Gastrocnemius medialis (tissue), 4 donors: ENCODE measurements around the gene XDH. TPM values are rescaled to one million over a fixed set of nuclear protein-coding genes. Genes with fewer than 3 reads are reported as not detected.
A peak's percentile ranks its signal among the peaks of the same experiment; 100 is the strongest.

Experiments
- ATAC-seq, 2 donors: fragments of 150-250 bp; one replicate each; pipeline ENCODE4 v1.9.1; 2016
- DNase-seq, 2 donors: peaks; one replicate each; pipeline ENCODE4 v3.0.0-alpha.2; 2019
- H3K27ac ChIP-seq, 4 donors: fragments of 200-600 bp; sonication (generic); 1 replicate in 1 of 4; 2 replicates in 3 of 4; pipeline ENCODE4 v1.5.1; 2016 to 2018; ENCODE audit warnings: mild to moderate bottlenecking in 2 of 4, moderate library complexity in 1 of 4
- H3K27me3 ChIP-seq, 3 donors: fragments of 200-600 bp; sonication (generic) in 2 of 3; 1 replicate in 1 of 3; 2 replicates in 2 of 3; pipeline versions ENCODE4 v1.5.1 to v1.6.0; 2016 to 2019; ENCODE audit warnings: mild to moderate bottlenecking in 1 of 3, moderate library complexity in 1 of 3
- H3K36me3 ChIP-seq, 2 donors: fragments of 200-600 bp; sonication (generic) in 1 of 2; one replicate each; pipeline ENCODE4 v1.5.1; 2017 to 2018
- H3K4me1 ChIP-seq, 2 donors: fragments of 200-600 bp; sonication (generic) in 1 of 2; one replicate each; pipeline ENCODE4 v1.5.1; 2016 to 2017; ENCODE audit warnings: mild to moderate bottlenecking in 2 of 2
- H3K4me3 ChIP-seq, 4 donors: fragments of 200-600 bp; sonication (generic) in 3 of 4; 1 replicate in 1 of 4; 2 replicates in 3 of 4; pipeline ENCODE4 v1.5.1; 2016 to 2019; ENCODE audit warnings: mild to moderate bottlenecking in 2 of 4
- H3K9me3 ChIP-seq, 3 donors: fragments of 200-600 bp; sonication (generic) in 2 of 3; 1 replicate in 1 of 3; 2 replicates in 2 of 3; pipeline ENCODE4 v1.5.1; 2016 to 2019
- POLR2A ChIP-seq, 2 donors: fragments of 450-650 bp; IDR thresholded peaks; one replicate each; pipeline ENCODE4 v1.6.1; 2017; ENCODE audit warnings: antibody characterized with exemption in 2 of 2, mild to moderate bottlenecking in 2 of 2, moderate library complexity in 2 of 2
- in situ Hi-C, 4 donors: fragments of 200-750 bp; cut with MboI; loops; one replicate each; pipeline versions ENCODE4 v1.15.0 to v1.8.0; 2017; ENCODE audit warnings: low sequenced_read_pairs in 4 of 4
- intact Hi-C: fragments of 100-400 bp; cut with DNase I; formaldehyde crosslinking; loops from one replicate; pipeline ENCODE4 v1.15.1; 2023; ENCODE audit warnings: low total_unique reads
- total RNA-seq, 4 donors: library from RNA; depleted of rRNA; stranded (reverse); fragments of >200 nt; gene quantifications; one replicate each; pipeline versions ENCODE4 v1.1.0 to v1.2.3, GENCODE V29; 2016
- TF ChIP-seq, protein P1 (sequence below), 5 experiments: fragments of 450-650 bp in 3 of 5; fragments of 200-600 bp in 2 of 5; sonication (generic) in 2 of 5; IDR thresholded peaks in 4 of 5; conservative IDR thresholded peaks in 1 of 5; 1 replicate in 4 of 5; 2 replicates in 1 of 5; pipeline ENCODE4 v1.5.1; 2016 to 2019; ENCODE audit warnings: antibody characterized with exemption in 5 of 5, mild to moderate bottlenecking in 3 of 5, moderate library complexity in 3 of 5

XDH gene
- total RNA-seq, 4 donors from 2014 or later: 0.05 to 0.29 (median 0.07) TPM; not detected in 1

DNA sequence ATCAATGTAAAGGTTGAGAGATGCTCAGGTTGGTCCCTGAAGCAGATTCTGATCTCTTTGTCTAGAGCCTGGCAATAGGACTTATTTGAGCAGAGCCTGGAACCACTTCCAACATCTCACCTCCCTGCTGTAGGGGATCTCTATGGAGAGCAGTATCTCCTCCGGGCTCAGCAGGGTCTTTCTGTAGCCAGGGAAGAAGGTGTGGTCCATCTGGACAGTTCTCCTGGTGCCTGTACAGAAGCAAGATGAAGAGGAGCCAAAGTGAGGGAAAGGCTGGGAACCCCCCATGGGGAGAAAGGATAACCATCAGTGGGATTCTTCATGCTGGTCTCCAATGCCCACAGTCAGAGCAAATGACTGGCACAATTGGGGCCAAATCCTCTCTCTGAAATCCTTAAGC lies 34.8 kb downstream of the XDH start:
- Histone ChIP-seq H3K36me3 (no peaks in the 10 kb centered on the region), H3K4me1 (peaks cover 4 to 7% of the 10 kb centered on the region in 2 donors), H3K4me3 (no peak overlapping the region), H3K9me3 (no peaks in the 10 kb centered on the region), H3K27me3 (no peaks in the 10 kb centered on the region), H3K27ac (no peak overlapping the region)
- intact Hi-C loops (no loop called here), in situ Hi-C loops (no loop called here)
- DNase-seq (no peak), ATAC-seq (no peak)
- no peak for TF ChIP-seq POLR2A (IDR thresholded peaks at IDR 0.05)
- TF ChIP-seq, protein P1, sequence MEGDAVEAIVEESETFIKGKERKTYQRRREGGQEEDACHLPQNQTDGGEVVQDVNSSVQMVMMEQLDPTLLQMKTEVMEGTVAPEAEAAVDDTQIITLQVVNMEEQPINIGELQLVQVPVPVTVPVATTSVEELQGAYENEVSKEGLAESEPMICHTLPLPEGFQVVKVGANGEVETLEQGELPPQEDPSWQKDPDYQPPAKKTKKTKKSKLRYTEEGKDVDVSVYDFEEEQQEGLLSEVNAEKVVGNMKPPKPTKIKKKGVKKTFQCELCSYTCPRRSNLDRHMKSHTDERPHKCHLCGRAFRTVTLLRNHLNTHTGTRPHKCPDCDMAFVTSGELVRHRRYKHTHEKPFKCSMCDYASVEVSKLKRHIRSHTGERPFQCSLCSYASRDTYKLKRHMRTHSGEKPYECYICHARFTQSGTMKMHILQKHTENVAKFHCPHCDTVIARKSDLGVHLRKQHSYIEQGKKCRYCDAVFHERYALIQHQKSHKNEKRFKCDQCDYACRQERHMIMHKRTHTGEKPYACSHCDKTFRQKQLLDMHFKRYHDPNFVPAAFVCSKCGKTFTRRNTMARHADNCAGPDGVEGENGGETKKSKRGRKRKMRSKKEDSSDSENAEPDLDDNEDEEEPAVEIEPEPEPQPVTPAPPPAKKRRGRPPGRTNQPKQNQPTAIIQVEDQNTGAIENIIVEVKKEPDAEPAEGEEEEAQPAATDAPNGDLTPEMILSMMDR (IDR thresholded peaks at IDR 0.05 in 4 of 5, conservative IDR thresholded peaks at IDR 0.05 in 1 of 5): no peak

DNA sequence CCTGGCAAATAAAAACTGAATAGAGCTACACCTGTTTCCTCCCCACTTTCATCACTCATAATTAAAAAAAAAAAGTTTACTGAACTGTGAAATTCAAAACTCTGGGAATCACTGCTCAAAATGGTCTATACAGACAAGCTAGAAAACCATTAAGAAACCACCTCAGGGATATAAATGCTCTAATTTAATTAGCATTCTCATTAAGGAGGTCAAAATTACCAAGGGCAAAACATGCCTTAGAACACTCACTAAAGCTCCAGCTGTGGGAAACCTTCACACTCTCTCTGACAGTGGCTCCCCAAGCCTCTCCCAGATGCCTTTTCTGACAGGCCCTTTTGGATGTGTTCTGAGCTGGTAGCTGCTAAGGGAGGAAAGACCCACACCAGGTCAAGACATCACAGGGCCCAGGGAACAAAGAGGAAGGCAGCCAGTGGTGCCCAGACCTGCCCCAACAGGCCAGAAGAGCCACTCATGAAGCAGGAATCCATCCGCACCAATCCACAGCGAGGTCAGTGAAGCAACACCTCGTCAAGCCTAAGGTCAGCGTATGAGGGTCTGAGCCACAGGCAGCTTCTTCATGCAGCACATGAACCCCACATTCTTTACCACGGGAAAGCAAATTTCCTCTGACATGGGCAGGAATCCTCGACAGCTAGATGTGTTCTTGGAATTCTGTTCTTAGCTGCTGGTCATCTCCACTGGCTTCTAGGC lies 35.6 kb downstream of the XDH start:
- no peaks in the 10 kb centered on the region for H3K9me3 ChIP-seq
- intact Hi-C loops: no loop called here
- no peaks in the 10 kb centered on the region for H3K4me1 ChIP-seq
- no peak overlapping the region for H3K27ac ChIP-seq
- no peak overlapping the region for H3K4me3 ChIP-seq
- no peak for TF ChIP-seq POLR2A (IDR thresholded peaks at IDR 0.05)
- TF ChIP-seq, protein P1 (IDR thresholded peaks at IDR 0.05 in 4 of 5, conservative IDR thresholded peaks at IDR 0.05 in 1 of 5): no peak
- H3K36me3 ChIP-seq: no peaks in the 10 kb centered on the region
- DNase-seq: no peak
- in situ Hi-C loops: no loop called here
- no peaks in the 10 kb centered on the region for H3K27me3 ChIP-seq
- ATAC-seq: no peak

DNA sequence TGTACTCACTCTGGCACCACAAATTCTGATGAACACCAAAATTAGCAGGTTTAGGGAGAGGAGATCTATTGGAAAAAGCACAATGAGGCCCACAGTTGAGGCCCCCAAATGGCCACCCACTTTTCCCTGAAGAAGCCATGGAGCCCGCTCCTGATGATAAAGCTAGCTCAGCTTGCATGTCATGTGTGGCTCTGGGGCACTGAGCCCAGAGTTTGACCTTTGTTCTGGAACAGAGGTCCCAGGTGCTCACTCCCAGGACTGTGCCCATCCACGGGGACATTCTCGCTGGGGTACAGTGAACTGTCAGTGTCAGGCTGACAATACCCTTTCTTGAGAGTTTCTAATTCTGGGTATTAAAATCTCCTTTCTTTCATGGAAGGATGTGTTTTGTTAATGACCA lies 36.2 kb downstream of the XDH start:
- H3K4me1 ChIP-seq: no peaks in the 10 kb centered on the region
- no peaks in the 10 kb centered on the region for H3K9me3 ChIP-seq
- H3K27ac ChIP-seq: no peak overlapping the region
- intact Hi-C loops (no loop called here), in situ Hi-C loops (no loop called here)
- no peaks in the 10 kb centered on the region for H3K27me3 ChIP-seq
- H3K36me3 ChIP-seq: no peaks in the 10 kb centered on the region
- DNase-seq (no peak), ATAC-seq (peak; percentile 47 to 72)
- no peak overlapping the region for H3K4me3 ChIP-seq
- TF ChIP-seq POLR2A (IDR thresholded peaks at IDR 0.05): no peak
- TF ChIP-seq, protein P1 (IDR thresholded peaks at IDR 0.05 in 4 of 5, conservative IDR thresholded peaks at IDR 0.05 in 1 of 5): no peak

DNA sequence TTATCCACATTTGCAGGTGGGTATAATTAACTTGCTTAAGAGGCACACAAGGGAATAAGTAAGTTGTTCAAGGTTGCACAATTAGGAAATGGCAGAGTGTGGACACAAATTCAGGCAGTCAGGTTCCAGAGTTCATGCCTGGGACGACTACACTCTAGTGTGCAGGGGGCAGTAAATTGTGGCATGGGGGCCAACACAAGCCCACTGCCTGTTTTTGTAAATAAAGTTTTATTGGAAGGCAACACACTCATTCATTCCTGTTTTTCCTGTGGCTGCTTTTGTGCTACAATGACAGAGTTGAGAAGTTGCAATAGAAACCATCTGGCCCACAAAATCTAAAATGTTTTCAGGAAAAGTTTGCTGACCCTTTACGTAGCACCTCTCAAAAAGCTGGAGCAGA lies 41.4 kb downstream of the XDH start:
- no peak for ATAC-seq
- Histone ChIP-seq H3K4me3 (no peak overlapping the region), H3K9me3 (no peaks in the 10 kb centered on the region), H3K4me1 (no peaks in the 10 kb centered on the region), H3K36me3 (no peaks in the 10 kb centered on the region), H3K27ac (no peak overlapping the region), H3K27me3 (peaks cover 0 to 2% (median 0%) of the 10 kb centered on the region in 3 donors)
- intact Hi-C loops: no loop called here
- DNase-seq: no peak
- in situ Hi-C loops: no loop called here
- no peak for TF ChIP-seq POLR2A (IDR thresholded peaks at IDR 0.05)
- TF ChIP-seq, protein P1 (IDR thresholded peaks at IDR 0.05 in 4 of 5, conservative IDR thresholded peaks at IDR 0.05 in 1 of 5): no peak

DNA sequence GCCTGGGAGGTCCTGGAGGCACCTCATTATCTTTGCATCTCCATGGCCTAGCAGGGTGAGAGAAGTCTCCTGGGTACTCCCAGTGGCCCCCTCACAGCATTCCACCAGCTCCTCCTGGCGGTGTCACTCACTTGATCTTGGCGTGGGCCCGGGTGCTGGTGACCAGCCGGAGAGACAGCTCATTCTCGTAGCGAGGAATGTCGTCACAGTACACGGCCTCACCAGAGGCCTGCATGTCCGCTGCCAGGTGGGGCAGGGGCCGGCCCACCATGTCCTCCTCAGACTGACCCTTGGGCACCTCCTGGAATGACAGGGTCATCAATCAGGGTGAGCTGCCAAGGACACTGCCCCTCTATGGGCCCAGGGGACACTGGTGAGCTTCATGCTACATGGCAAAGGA lies 42.4 kb downstream of the XDH start:
- Histone ChIP-seq H3K9me3 (no peaks in the 10 kb centered on the region), H3K27ac (no peak overlapping the region), H3K27me3 (peaks cover 0 to 2% (median 0%) of the 10 kb centered on the region in 3 donors), H3K36me3 (no peaks in the 10 kb centered on the region), H3K4me3 (no peak overlapping the region), H3K4me1 (no peaks in the 10 kb centered on the region)
- in situ Hi-C loops (no loop called here), intact Hi-C loops (no loop called here)
- DNase-seq (no peak), ATAC-seq (no peak)
- TF ChIP-seq POLR2A (IDR thresholded peaks at IDR 0.05): no peak
- TF ChIP-seq, protein P1 (IDR thresholded peaks at IDR 0.05 in 4 of 5, conservative IDR thresholded peaks at IDR 0.05 in 1 of 5): no peak
